Stimulated activated CD8-positive, alpha-beta memory T cell treated with anti-CD3 and anti-CD28 coated beads, Interleukin-12 subunit alpha, Interleukin-12 subunit beta, amount 100 ng/mL, for 4 hours (primary cell): ENCODE measurements around the gene GTF3C1.

ENCODE experiments used
- DNase-seq: peaks from one replicate; pipeline ENCODE4 v3.0.0-alpha.2; 2020; ENCODE audit warnings: low read depth

Gene GTF3C1

GRCh38 chr16:27561216-27561615 lies 11.5 kb upstream of the GTF3C1 start:
- DNase-seq = no peak

- DNase-seq = no peak
These were observed 9.2 kb upstream of the GTF3C1 start for GRCh38 chr16:27558932-27559331.

GRCh38 chr16:27558434-27558833 lies 8.7 kb upstream of the GTF3C1 start:
- DNase-seq = no peak

- DNase-seq = no peak
These were observed 6.8 kb upstream of the GTF3C1 start for GRCh38 chr16:27556471-27556870.

GRCh38 chr16:27551036-27551435 lies 1.3 kb upstream of the GTF3C1 start:
- no peak for DNase-seq

- no peak for DNase-seq
These were observed 838 bp upstream of the GTF3C1 start for GRCh38 chr16:27550582-27550920.

GRCh38 chr16:27549464-27549745 lies 308 bp downstream of the GTF3C1 start:
- DNase-seq = no peak

GRCh38 chr16:27547851-27548250 lies 1.9 kb downstream of the GTF3C1 start:
- DNase-seq = no peak

GRCh38 chr16:27547134-27547533 lies 2.6 kb downstream of the GTF3C1 start:
- DNase-seq = no peak

GRCh38 chr16:27544671-27545070 lies 5.0 kb downstream of the GTF3C1 start:
- no peak for DNase-seq

GRCh38 chr16:27543801-27544200 lies 5.9 kb downstream of the GTF3C1 start:
- DNase-seq = no peak

- no peak for DNase-seq
These were observed 10.1 kb downstream of the GTF3C1 start for GRCh38 chr16:27539636-27540035.

- no peak for DNase-seq
These were observed 10.6 kb downstream of the GTF3C1 start for GRCh38 chr16:27539120-27539519.

- DNase-seq = no peak
These were observed 11.2 kb downstream of the GTF3C1 start for GRCh38 chr16:27538528-27538927.

- no peak for DNase-seq
These were observed 15.5 kb downstream of the GTF3C1 start for GRCh38 chr16:27534256-27534655.

- no peak for DNase-seq
These were observed 17.6 kb downstream of the GTF3C1 start for GRCh38 chr16:27531826-27532800.

- DNase-seq = no peak
These were observed 18.5 kb downstream of the GTF3C1 start for GRCh38 chr16:27531186-27531585.

- no peak for DNase-seq
These were observed 19.8 kb downstream of the GTF3C1 start for GRCh38 chr16:27529962-27530361.

- no peak for DNase-seq
These were observed 21.4 kb downstream of the GTF3C1 start for GRCh38 chr16:27528294-27528693.

GRCh38 chr16:27526180-27526579 lies 23.5 kb downstream of the GTF3C1 start:
- DNase-seq = no peak

GRCh38 chr16:27522173-27522707 lies 27.5 kb downstream of the GTF3C1 start:
- no peak for DNase-seq

GRCh38 chr16:27520982-27521673 lies 28.6 kb downstream of the GTF3C1 start:
- no peak for DNase-seq

GRCh38 chr16:27518226-27518625 lies 31.5 kb downstream of the GTF3C1 start:
- no peak for DNase-seq
